PC-9 (cell line): ENCODE data around the gene PLEKHG5. TPM values are rescaled to one million over a fixed set of nuclear protein-coding genes. Genes with fewer than 3 reads are reported as not detected.
A peak's percentile ranks its signal among the peaks of the same experiment; 100 is the strongest.

Source experiments
- BruUV-seq: library from RNA; stranded (reverse); fragments of 400-500 nt; replicated peaks from 2 replicates; lab custom pipeline; 2021; lab: Mats Ljungman, UMichigan
- CTCF ChIA-PET: fragments of 300-600 bp; sonication (Branson Sonifier 250); formaldehyde crosslinking; loops from one replicate; lab custom pipeline; 2022; ENCODE audit warnings: antibody characterized with exemption; lab: Charles Lee
- POLR2A ChIA-PET: fragments of 300-600 bp; sonication (Branson Sonifier 250); formaldehyde crosslinking; loops from one replicate; lab custom pipeline; 2022; ENCODE audit warnings: antibody characterized with exemption; ENCODE audit not compliant: unreplicated experiment; lab: Charles Lee
- DNase-seq, 2 experiments: peaks; one replicate each; pipeline versions ENCODE4 v3.0.0 to v3.0.0-alpha.2; 2015 to 2022; ENCODE audit warnings: mixed read lengths in 1 of 2
- H2AFZ ChIP-seq: fragments of 200-600 bp; sonication (generic); 2 replicates; pipeline ENCODE4 v1.8.1; 2017; ENCODE audit warnings: antibody characterized with exemption
- H3F3A ChIP-seq: fragments of 200-600 bp; sonication (generic); 2 replicates; pipeline ENCODE4 v1.8.1; 2017; ENCODE audit warnings: antibody characterized with exemption, mild to moderate bottlenecking, low read depth; ENCODE audit not compliant: insufficient read depth
- H3K27ac ChIP-seq: fragments of 200-600 bp; sonication (generic); 2 replicates; pipeline ENCODE4 v1.6.1; 2016; ENCODE audit warnings: mixed run types
- H3K27me3 ChIP-seq: fragments of 200-600 bp; sonication (generic); 2 replicates; pipeline ENCODE4 v1.6.1; 2016; ENCODE audit warnings: low read depth, mixed run types; ENCODE audit not compliant: insufficient read depth
- H3K36me3 ChIP-seq: fragments of 200-600 bp; sonication (generic); 2 replicates; pipeline ENCODE4 v1.6.1; 2016; ENCODE audit warnings: low read depth, mixed run types
- H3K4me1 ChIP-seq: fragments of 200-600 bp; sonication (generic); replicated peaks from 2 replicates; pipeline ENCODE4 v1.6.1; 2016; ENCODE audit warnings: mixed run types; ENCODE audit not compliant: insufficient read depth
- H3K4me2 ChIP-seq: fragments of 200-600 bp; sonication (generic); 2 replicates; pipeline ENCODE4 v1.6.1; 2017; ENCODE audit warnings: mixed run types
- H3K4me3 ChIP-seq: fragments of 200-600 bp; sonication (generic); 2 replicates; pipeline ENCODE4 v1.6.1; 2016; ENCODE audit warnings: mixed run types
- H3K79me2 ChIP-seq: fragments of 200-600 bp; sonication (generic); 2 replicates; pipeline ENCODE4 v1.6.1; 2017; ENCODE audit warnings: low read depth, mixed run types
- H3K9me2 ChIP-seq: fragments of 200-600 bp; sonication (generic); 2 replicates; pipeline ENCODE4 v1.8.1; 2017; ENCODE audit warnings: mild to moderate bottlenecking; ENCODE audit not compliant: insufficient read depth
- H3K9me3 ChIP-seq: fragments of 200-600 bp; sonication (generic); 2 replicates; pipeline ENCODE4 v1.8.1; 2016; ENCODE audit warnings: low read depth; ENCODE audit not compliant: insufficient read depth
- H4K20me1 ChIP-seq: fragments of 200-600 bp; sonication (generic); 2 replicates; pipeline ENCODE4 v1.8.1; 2017; ENCODE audit not compliant: insufficient read depth
- CTCF ChIP-seq: fragments of 200-600 bp; sonication (generic); conservative IDR thresholded peaks from 2 replicates; pipeline ENCODE4 v1.6.1; 2017; ENCODE audit warnings: mixed run types, antibody characterized with exemption, mild to moderate bottlenecking, moderate library complexity
- EZH2 ChIP-seq: fragments of 200-600 bp; sonication (generic); IDR thresholded peaks from 2 replicates; pipeline ENCODE4 v1.8.0; 2017; ENCODE audit warnings: antibody characterized with exemption, low read depth
- intact Hi-C: fragments of 100-400 bp; cut with micrococcal nuclease; formaldehyde crosslinking; loops from one replicate; pipeline ENCODE4 v1.10.0; 2022; ENCODE audit not compliant: unreplicated experiment
- total RNA-seq: library from RNA; stranded (reverse); gene quantifications from 2 replicates; pipeline ENCODE4 v1.2.3, GENCODE V29; 2021

The PLEKHG5 gene
- total RNA-seq, 1 experiment from 2014 or later, result 11.3 TPM

- BruUV-seq, result TSS peak; percentile 81
- DNase-seq, result no peak
- intact Hi-C loops, result loop anchor here (2.0 to 5.0 kb wide), 3 partner anchors 32 to 139 kb away; partner anchors contain the start of gene KLHL21
- Histone ChIP-seq H3F3A (peaks cover 12% of the 10 kb centered on the region; the same call in 1 of the 2 replicates), H2AFZ (peak overlapping the region; percentile 90), H3K4me3 (peak overlapping the region; percentile 89), H3K27ac (peak overlapping the region; percentile 89), H3K4me1 (peaks cover 19% of the 10 kb centered on the region), H3K36me3 (no peaks in the 10 kb centered on the region), H3K79me2 (no peaks in the 10 kb centered on the region), H3K4me2 (peak overlapping the region; percentile 98), H3K9me3 (no peaks in the 10 kb centered on the region), H4K20me1 (no peaks in the 10 kb centered on the region), H3K27me3 (no peaks in the 10 kb centered on the region), H3K9me2 (no peaks in the 10 kb centered on the region)
- TF ChIP-seq CTCF (no peak), EZH2 (no peak)
- ChIA-PET CTCF (interaction anchor here (0.6 kb wide), 1 partner anchor 150 kb away, joined by 3 read pairs; no protein-coding TSS in a partner anchor), POLR2A (interaction anchor here (0.7 kb wide), 1 partner anchor 108 kb away, joined by 5 read pairs; no protein-coding TSS in a partner anchor)
Measured at GRCh38 chr1:6491081-6491449, 402 bp downstream of the PLEKHG5 start.

- peaks cover 19% of the 10 kb centered on the region for H3K4me1 ChIP-seq
Measured at GRCh38 chr1:6490181-6491080, 1.0 kb downstream of the PLEKHG5 start.

More at GRCh38 chr1:6490181-6491080, 1.0 kb downstream of the PLEKHG5 start:
- TSS peak; percentile 70 for BruUV-seq
- intact Hi-C loops, result loop anchor here (2.0 to 5.0 kb wide), 3 partner anchors 32 to 138 kb away; partner anchors contain the start of gene KLHL21
- H3K27ac ChIP-seq, result peak overlapping the region; percentile 89
- H3K27me3 ChIP-seq, result no peaks in the 10 kb centered on the region
- no peaks in the 10 kb centered on the region for H3K9me3 ChIP-seq
- H3F3A ChIP-seq, result peaks cover 12% of the 10 kb centered on the region; the same call in 1 of the 2 replicates
- peak overlapping the region; percentile 89 for H3K4me3 ChIP-seq
- no peaks in the 10 kb centered on the region for H3K79me2 ChIP-seq
- H3K36me3 ChIP-seq, result no peaks in the 10 kb centered on the region
- H3K4me2 ChIP-seq, result peak overlapping the region; percentile 98
- H2AFZ ChIP-seq, result peak overlapping the region; percentile 90
- H3K9me2 ChIP-seq, result no peaks in the 10 kb centered on the region
- TF ChIP-seq CTCF (0 out of 2 replicates have a peak, but pooled peaks have one; percentile 64), EZH2 (no peak)
- CTCF ChIA-PET, result interaction anchor here (0.6 to 1.4 kb wide), 3 partner anchors 50 to 151 kb away, joined by 3 read pairs; no protein-coding TSS in a partner anchor
- POLR2A ChIA-PET, result interaction anchor here (0.6 to 0.7 kb wide), 2 partner anchors 108 to 111 kb away, joined by 4 to 5 read pairs; no protein-coding TSS in a partner anchor
- peak; percentile 45 to 76 for DNase-seq
- no peaks in the 10 kb centered on the region for H4K20me1 ChIP-seq
